Kasumi-1 (cell line): Measurements from ENCODE around the gene RHEBL1.

ENCODE experiments used
- DNase-seq, 2 experiments: peaks; one replicate each; lab custom pipeline; 2025; lab: John Stamatoyannopoulos, UW

RHEBL1 gene

GRCh38 chr12:49037111-49037946 lies 32.5 kb downstream of the RHEBL1 start:
- no peak for DNase-seq

GRCh38 chr12:49036029-49036428 lies 33.8 kb downstream of the RHEBL1 start:
- DNase-seq, result no peak

GRCh38 chr12:49034286-49034622 lies 35.5 kb downstream of the RHEBL1 start:
- no peak for DNase-seq

- no peak for DNase-seq
These were observed 36.0 kb downstream of the RHEBL1 start for GRCh38 chr12:49033611-49034285.

GRCh38 chr12:49032679-49033447 lies 36.9 kb downstream of the RHEBL1 start:
- DNase-seq, result no peak

- no peak for DNase-seq
These were observed 37.5 kb downstream of the RHEBL1 start for GRCh38 chr12:49032276-49032675.

- DNase-seq, result no peak
These were observed 38.1 kb downstream of the RHEBL1 start for GRCh38 chr12:49031573-49032161.

GRCh38 chr12:49030714-49031572 lies 38.8 kb downstream of the RHEBL1 start:
- DNase-seq, result no peak

GRCh38 chr12:49030119-49030518 lies 39.7 kb downstream of the RHEBL1 start:
- no peak for DNase-seq

- DNase-seq, result no peak
These were observed 41.0 kb downstream of the RHEBL1 start for GRCh38 chr12:49028666-49029275.

GRCh38 chr12:49027846-49028555 lies 41.8 kb downstream of the RHEBL1 start:
- no peak for DNase-seq

- no peak for DNase-seq
These were observed 42.9 kb downstream of the RHEBL1 start for GRCh38 chr12:49026678-49027480.

GRCh38 chr12:49026101-49026500 lies 43.7 kb downstream of the RHEBL1 start:
- no peak for DNase-seq

- no peak for DNase-seq
These were observed 44.3 kb downstream of the RHEBL1 start for GRCh38 chr12:49025463-49025862.

- no peak for DNase-seq
These were observed 45.2 kb downstream of the RHEBL1 start for GRCh38 chr12:49024543-49024942.

GRCh38 chr12:49023812-49024211 lies 46.0 kb downstream of the RHEBL1 start:
- DNase-seq, result no peak

GRCh38 chr12:49022558-49023178 lies 47.1 kb downstream of the RHEBL1 start:
- DNase-seq, result no peak

GRCh38 chr12:49021292-49021915 lies 48.4 kb downstream of the RHEBL1 start:
- DNase-seq, result no peak

- no peak for DNase-seq
These were observed 49.3 kb downstream of the RHEBL1 start for GRCh38 chr12:49020441-49020840.
